Measurements from ENCODE around the gene NRN1. TPM values are rescaled to one million over a fixed set of nuclear protein-coding genes. Genes with fewer than 3 reads are reported as not detected.

NRN1 gene
- total RNA-seq = 0.13 TPM in 1 of 2 replicates, not detected in the other

GRCh38 chr6:6006428-6007365 lies at the start of gene NRN1:
Gene NRN1 (minus strand): TSS chr6:6006925. CDS start chr6:6006749, 176 bp downstream.

